NOMO-1 treated with dmso at 0.1 percent for 144 hours (cell line): ENCODE data around the gene FRS2.

Source experiments
- DNase-seq: peaks from one replicate; lab custom pipeline; 2025; ENCODE audit not compliant: unreplicated experiment; lab: John Stamatoyannopoulos, UW

Gene FRS2

DNA sequence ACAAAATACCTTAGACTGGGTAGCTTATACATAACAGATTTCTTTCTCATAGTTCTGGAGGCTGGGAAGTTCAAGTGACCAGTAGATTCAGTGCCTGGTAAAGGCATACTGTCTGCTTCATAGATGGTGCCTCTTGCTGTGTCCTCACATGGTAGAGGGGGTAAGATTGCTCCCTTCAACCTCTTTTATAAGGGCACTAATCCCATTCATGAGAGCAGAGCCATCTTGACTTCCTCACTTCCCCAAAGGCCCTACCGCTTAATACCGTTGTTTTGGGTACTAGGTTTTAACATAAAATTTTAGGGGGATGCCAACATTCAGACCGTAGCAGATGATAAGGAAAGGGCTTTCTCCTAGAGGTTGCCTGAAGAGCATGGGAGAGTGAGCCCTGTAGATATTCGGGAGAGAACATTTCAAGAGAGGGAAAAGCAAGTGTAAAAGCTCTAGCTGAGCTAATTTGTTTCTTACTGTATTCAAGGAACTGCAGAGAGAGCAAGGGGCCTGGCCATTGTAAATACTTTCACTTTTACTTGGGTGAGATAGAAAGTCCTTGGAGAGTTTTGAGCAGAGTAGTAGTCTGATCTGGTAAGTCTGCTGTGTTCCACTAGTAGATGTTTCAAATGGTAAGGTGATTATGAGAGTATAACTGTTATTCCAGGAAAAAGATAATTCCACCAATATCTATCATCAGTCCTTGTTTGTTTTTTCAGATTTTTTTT, 27.3 kb downstream of the FRS2 start:
- no peak for DNase-seq

DNA sequence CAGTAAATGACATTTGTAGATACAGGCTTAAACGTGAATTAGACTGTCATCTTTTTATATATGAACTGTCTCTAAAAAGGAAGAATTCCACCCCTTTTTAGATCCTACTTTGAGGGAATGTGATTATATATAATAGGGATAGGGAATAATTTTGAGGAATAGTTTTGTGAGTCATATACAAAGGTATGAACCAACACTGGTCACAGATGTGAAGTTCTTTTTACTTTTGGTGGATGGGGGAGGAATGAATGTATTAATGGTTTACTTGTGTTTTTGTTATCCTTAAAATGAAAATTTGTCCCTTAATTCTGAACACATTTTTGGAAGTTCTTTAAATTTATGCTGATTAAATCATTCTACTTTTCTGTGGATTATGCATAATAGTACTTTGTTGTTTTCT, 30.4 kb downstream of the FRS2 start:
- no peak for DNase-seq

DNA sequence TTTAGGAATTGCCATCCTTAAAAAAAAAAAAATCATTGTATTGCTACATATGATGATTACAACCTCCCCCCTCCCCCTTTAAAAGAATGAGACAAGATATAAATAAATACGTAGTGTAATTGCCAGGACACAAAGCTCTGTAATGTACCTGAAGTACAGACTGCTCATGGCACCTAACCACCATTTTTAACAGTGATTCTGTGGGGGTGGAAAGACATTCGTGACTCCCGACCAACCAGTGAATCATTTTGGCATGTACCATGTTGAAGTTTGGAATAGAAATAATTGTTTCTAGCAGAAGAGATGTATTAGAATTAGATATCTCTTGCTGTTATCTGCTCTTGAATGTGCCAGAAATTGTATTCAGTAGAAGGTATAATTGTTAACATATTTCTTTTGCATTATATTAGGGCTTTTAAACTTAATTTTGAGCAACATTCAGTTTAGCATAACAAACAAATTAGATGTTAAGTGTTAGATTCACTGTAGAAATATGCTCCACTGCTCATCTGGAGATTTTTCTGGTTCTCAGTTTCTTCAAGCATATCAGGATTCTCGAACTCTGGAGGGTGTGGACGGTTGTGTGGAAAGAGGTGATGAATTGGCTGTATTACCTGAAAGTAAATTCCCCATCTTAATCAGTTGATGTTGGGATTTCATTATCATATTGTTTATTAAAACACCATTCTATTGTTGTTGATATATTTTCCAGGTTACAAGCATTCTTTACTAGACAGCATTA, 31.1 kb downstream of the FRS2 start:
- DNase-seq = no peak

DNA sequence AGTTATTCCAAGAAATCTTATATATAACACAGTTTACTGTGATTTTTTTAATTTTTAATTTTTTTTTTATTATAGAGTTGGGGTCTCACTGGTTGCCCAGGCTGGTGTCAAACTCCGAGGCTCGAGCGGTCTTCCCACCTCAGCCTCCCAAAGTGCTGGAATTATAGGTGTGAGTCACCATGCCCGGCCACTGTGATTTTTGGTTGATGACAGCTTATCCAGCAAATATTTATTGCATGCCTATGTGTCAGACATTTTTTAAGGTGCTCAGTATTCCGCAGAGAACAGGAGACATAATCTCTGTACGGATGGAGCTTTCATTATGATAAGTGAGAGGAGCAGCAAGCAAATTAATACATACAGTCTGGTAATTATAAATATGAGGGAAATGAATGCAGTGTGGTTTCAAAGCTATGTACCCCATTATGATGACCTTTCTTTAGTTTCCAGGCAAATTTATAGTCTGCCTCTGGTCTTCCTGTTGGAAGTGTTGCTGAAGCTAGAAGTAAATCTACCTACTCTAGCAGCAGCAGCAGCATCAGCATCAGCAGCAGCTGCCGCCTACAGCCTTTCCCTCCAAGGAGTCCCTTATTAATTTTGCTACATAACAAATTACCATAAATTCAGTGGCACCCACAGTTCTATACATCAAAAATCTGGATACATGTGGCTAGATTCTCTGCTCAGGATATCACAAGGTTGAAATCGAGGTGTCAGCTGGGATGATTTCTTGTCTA, 32.3 kb downstream of the FRS2 start:
- DNase-seq = no peak

GRCh38 chr12:69508091-69508490, 37.9 kb downstream of the FRS2 start:
- no peak for DNase-seq

DNA sequence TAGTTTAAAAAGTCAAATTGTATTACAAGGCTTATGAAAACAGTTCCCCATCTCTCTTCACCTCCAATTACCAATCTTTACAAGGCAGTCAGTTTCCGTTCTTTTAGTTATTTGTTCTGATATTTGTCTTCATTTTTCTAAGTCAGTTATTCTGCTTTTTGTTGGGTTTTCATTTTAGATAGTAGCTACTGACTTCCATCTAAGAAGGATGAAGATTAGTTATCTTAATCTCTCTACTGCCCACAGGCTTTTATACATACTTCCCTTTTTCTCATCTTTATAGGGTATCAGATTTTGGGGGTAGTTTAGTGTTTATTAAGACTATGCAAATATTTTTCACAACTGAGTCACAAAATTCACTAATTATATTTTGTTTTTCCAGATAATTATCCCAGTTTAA, 38.4 kb downstream of the FRS2 start:
- DNase-seq = no peak

GRCh38 chr12:69509308-69509736, 39.1 kb downstream of the FRS2 start:
- DNase-seq = no peak

GRCh38 chr12:69509904-69510827, 40.0 kb downstream of the FRS2 start:
- DNase-seq = no peak

- no peak for DNase-seq
Observed at GRCh38 chr12:69511016-69511415, 40.8 kb downstream of the FRS2 start.

- DNase-seq = no peak
Observed at GRCh38 chr12:69511469-69512267, 41.5 kb downstream of the FRS2 start.

- DNase-seq = no peak
Observed at GRCh38 chr12:69512820-69513219, 42.6 kb downstream of the FRS2 start.

- no peak for DNase-seq
Observed at GRCh38 chr12:69513297-69513696, 43.1 kb downstream of the FRS2 start.

DNA sequence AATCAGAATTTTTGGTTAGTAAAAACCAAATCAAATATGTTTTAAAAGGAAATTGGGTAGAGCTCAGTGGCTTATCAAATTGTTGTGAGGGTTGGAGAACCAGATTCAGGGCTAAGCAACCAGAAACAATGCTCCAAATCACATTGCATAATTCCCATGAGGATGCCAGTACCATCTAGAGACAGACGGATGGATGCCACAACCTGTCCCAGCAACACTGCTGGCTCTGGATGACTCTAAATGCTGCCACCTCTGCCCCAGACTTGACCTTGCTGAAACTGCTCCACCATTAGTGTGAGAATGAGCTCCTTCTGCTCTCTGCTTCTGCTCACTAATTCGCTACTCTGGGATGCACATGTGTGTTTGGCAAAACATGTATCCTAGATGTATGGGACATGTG, 43.9 kb downstream of the FRS2 start:
- DNase-seq = no peak

DNA sequence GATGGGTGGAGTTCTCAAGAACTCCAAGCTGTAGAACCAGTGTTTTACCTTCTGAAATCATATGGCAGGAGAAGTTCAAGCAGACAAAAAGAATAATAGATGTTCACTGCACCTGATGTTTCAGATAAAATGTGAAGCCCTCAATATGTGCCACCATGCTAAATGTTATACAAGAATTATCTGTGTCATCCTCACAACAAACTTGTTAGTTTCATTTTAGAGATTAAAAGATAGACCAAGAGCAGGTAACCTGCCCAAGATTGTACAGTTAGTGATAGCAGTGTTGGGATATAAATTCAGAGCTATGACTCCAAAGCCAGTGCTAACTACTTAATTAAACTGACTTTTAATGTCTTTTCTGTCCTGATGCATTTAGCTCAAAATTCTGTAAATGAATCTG, 44.7 kb downstream of the FRS2 start:
- DNase-seq = no peak

- DNase-seq = no peak
Observed at GRCh38 chr12:69515394-69515930, 45.3 kb downstream of the FRS2 start.

DNA sequence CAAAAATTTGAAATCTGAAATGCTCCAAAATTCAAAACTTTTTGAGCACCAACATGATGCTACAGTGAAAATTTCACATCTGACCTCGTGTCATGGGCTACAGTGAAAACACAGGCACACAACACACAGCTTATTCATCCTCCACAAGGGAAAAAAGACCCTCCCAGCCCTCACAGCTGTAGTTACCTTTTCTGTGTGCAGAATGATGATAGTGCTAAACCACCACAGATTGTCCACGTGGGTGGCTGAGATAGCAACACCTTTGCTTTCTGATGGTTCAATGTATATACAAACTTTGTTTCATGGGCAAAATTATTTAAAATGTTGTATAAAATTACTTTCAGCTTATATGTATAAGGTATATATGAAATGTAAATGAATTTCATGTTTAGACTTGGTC, 46.8 kb downstream of the FRS2 start:
- no peak for DNase-seq

DNA sequence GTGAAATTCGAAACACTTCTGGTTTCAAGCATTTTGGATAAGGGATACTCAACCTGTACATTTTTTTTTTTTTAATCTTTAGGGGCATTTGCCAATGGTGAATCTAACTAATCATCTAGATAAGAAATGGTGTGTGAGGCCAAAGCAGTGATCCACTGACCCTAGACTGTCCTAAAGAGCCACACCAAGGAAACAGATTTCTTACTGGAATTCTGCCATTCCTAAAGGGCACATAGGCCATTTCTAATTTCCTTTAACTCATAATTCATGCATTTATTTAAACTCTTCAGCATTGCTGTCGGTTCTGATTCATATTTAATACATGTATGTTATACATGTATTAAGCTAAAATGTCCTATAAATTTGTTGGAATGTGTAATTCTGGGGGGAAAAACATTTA, 47.2 kb downstream of the FRS2 start:
- DNase-seq = no peak

GRCh38 chr12:69519871-69520270, 49.7 kb downstream of the FRS2 start:
- DNase-seq = no peak

GRCh38 chr12:69523433-69524330, 53.5 kb downstream of the FRS2 start:
- no peak for DNase-seq
